ENCODE results near the gene PACS1.

The PACS1 gene

DNA sequence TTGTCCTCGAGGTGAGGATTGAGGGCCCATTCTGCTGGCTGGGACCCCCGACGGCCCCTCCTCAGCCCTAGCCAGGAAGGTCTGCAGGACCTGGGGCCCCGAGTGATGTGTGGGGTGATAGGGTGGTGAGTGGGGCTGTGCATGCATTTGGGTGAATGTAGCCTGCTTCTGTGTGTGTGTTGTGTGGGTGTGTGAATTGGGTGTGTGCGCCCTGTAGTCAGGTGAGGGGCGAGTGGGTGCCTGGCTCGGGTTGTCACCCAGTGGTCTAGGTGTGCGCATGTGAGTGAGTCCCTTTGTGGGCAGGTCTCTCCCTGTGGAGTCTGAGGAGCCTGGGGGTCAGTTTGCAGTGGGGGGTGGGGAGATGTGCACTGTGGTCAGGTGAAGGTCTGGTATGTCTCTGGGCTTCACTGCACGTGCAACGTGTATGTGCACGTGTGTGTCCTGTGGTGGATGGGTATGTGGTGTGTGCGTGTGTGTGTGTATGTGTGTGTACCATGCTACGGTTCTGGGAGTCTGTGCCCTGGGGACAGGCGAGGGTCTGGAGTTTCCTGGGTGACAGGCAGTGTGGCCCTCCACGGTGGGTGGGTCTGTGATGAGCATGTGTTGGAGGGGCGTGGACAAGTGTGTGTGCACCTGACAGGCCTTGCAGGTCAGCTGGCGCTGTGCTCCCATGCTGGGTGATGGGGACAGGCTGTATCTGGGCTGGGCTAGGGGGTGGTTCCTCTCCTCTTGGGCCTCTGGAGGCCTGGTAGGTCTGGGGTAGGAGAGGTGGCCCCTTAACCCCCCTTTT is 222.7 kb downstream of the PACS1 start:
- no peak for DNase-seq

DNA sequence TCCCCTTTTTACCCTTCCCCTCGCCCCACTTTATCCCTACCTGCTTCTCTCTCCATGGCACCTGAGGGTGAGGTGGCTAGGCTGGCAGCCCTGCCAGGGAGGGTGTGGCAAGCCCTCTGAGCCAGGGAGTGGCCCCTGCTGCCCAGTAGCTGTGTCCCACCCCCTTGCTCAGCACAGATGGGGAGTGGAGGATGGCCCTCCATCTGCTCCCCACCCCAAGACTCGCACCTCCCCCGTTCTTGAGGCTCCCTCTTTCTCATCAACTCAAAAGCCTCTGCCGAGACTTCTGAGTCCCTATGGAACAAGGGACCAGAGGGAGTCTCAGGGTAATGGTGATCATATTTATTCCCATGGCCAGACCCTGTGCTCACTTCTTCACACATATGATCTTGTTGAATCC is 223.3 kb downstream of the PACS1 start:
- DNase-seq = no peak

DNA sequence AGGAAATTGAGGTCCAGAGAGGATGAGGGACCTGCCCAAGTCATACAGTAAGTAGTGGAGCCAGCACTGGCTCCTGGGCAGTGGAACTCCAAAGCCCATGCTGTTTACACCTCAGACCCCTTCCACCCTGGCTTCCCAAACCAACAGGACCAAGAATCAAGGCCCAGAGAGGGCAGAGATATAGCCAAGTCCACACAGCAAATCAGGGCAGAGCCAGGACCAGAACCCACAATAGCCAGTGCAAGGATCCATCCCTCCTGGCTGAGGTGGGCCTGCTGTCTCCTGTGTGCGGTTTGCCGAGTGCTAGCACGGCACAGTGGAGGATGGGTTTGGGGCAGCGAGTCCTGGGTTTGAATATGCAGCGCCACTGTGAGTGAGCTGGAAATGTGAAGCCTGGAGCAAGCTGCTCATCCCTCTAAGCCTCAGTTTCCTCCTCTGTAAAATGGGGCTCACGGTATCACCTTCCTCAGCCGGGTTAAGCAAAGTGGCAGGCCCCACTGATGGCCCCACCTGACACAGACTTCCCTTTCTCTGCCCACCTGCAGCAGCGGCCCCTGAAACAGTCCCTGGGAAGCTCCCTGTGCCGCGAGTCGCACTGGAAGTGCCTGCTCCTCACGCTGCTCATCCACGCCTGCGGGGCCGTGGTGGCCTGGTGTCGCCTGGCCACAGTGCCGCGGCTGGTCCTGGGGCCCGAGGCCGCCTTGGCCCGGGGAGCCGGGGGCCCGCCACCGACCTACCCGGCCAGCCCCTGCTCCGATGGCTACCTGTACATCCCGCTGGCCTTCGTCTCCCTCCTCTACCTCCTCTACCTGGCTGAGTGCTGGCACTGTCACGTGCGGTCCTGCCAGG is 223.9 kb downstream of the PACS1 start:
- DNase-seq = no peak

Measured in stimulated activated naive CD4-positive, alpha-beta T cell (primary cell).